ENCODE data around the gene ABCB8.

GRCh38 chr7:150992051-150992640 lies 36.1 kb upstream of the ABCB8 start:
- TF ChIP-seq CTCF (IDR thresholded peaks at IDR 0.05) (no peak), EZH2 (IDR thresholded peaks at IDR 0.05; ENCODE audit: borderline replicate concordance, insufficient read depth, low read depth, low read length, poor library complexity, severe bottlenecking) (no peak)
